Pons (tissue), 1 donor: ENCODE data around the gene NUP210L.

Experiments
- DNase-seq: peaks from one replicate; pipeline ENCODE4 v3.0.0-alpha.2; 2016; ENCODE audit warnings: low spot score

The NUP210L gene

DNA sequence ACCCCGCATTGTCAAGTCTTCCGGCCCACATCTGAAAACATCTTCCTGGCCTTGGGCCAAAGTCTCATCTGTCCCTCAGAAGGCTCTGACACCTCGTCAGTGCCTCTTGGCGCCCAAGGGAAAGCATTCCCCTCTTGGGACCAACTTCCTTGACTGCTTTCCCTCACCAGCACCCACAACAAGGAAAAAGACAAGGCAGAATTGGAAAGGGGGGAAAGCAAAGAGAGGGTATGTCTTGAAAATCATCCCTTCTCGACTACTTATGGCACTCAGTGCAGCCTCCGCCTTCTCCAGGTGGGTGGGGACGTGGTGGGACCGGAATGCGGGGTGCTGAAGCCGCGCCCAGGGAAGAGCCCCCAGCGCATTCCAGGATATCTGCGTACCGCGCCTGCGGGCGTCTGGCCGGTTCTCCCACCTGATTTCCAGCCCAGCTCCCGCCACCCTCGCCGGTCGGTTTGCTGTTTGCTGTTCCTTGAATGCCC is 191.0 kb downstream of the NUP210L start:
- DNase-seq: no peak

DNA sequence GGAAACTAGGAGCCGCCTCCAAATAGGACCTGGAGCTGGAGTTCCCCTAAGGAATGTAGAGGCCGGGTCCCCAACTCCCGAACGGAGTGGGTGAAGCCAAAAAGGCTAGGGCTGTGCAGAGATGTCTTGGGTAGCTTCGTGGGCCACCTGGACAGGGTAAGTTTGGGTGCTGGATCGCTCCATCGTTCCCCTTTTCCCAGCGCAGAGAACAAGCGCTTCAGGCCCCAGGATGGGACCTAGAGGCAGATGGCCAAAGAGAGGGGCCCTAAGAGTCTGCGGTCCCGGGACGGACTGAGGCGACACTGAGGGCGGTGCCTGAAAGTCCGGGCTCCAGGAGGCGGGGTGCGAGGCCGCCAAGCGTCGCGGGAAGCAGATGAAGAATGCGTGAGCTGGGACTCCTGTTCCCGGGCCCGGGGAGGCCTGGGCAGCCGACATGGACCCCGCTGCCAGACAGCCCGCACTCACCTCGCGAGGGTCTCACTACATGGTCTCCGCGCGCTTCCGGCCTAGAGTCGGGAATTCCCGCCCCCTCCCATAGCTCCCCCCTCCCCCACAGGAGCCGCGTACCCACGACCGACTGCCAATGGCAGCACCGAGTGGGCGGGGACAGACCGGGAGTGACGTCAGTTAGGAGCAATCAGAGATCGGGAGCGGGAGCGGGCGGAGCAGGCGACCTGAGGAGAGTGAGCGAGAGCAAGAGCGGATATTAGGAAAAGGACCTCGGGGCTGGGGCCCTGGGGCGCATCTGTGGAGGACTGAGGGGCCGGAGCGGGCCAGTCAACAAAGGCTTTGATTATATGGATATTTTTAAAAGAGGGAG is 191.6 kb downstream of the NUP210L start, which contains the start of gene SLC39A1:
SLC39A1 (minus strand) TSS at position 508 of the 820 bp plus-strand sequence. CDS start 822 bp downstream, outside the sequence.
- DNase-seq: peak; percentile 98

DNA sequence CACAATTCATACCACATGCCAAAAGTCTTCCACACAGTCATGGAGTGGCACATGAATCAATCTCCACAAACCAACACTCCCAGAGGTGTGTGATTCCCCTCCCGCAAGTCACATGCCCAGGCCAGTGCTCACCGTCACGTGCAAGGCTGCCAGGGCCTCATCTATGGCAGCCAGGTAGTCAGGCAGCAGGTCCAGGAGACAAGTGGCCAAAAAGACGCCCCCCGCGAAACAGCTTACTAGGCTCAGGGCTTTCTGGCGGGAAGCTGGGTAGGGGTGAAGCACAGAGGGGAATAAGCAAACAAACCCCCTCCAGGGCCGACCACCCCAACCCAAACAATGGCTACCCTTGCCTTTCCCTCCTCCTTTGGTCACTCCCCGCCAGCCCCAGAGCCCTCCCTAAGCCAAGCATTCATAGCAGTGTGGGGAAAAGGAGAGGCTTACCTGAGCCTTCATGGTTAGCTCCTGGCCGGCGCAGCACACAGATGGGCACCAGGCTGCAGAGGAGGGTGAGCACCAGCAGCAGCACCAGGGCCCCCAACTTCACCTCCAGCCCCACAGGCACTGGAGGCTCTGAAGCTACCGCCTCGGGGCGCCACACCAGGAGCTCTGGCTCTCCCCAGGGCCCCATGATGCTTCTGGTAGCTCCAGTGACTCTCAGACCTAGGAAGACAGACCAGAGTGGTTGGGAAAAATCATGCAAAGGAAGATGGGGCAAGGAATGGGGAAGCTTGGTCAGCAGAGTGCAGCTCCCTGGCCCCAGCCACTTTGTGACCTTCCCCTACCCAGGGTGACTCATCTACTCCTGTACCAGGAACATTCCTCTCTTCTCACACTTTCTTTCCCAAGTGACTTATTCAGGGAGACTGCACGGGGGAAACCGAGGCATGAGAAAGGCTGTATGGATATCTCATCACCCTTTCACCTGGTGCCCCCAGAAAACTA is 192.5 kb downstream of the NUP210L start:
- peak; percentile 37 for DNase-seq

DNA sequence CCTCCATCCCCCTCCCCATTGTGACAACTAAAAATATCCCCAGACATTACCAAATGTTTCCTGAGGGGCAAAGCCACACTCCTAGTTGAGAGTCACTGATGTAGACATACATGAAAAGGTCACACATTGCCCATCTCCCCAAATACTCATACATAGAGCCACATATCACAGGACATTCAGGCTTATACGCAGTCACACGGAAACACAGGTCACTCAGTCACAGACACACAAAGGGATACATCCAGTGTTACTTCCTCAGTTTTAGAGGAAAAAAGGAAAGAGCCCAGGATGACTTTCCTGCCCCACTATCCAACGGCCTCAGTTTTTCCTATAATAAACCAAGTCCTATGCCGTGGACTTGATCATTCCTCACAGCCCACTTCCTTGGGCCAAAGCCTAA is 193.5 kb downstream of the NUP210L start:
- DNase-seq: no peak

DNA sequence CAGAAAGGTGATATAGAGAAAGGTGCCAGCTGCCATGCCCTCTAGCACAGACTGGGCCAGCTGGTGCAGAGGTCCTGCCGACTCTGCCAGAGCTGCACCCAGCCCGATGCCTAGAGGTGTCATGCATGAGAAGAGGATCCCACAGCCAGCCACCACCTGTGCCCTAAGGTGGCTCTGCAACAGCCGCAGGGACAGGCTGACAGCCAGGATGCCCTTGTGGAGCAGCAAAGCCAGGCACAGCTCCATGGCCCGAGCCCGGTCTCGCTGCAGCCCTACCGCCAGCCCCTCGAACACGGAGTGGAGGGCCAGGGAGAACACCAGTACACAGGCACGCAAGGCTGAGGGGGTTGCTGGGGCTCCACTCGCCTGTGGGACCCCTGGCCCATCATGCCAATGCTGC is 194.7 kb downstream of the NUP210L start:
- DNase-seq: no peak

DNA sequence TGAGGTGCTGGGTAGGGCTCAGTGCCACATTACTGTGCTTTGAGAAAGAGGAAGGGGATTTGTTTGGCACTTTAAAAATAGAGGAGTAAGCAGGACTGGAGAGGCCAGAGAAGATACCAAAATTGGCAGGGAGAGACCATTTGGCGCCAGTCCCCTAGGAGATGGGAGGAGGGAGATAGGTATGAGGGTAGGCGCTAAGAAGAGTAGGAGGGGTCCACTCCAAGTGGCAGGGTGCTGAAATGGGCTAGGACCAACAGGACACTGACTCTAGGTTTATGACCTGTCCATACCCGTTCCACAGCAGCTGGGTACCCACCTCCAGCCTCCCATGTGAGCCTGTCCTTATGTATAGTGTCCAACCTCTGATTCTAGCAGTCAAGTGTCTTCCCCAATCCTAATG is 195.4 kb downstream of the NUP210L start:
- DNase-seq: peak; percentile 39

DNA sequence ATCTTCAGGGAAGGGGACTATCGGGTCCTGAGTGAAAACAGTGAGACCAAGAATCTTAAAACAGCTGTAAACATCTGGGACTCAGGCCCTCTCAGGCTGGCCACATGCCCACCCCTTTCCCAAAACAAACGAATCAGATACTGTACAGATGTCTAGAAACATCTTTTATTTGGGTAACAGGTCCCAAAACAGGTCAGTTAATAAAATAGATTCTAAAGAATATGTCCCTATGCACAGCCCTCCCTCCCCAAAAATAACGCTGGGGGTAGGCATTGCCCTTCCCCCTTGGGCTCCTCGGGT is 196.0 kb downstream of the NUP210L start:
- no peak for DNase-seq

DNA sequence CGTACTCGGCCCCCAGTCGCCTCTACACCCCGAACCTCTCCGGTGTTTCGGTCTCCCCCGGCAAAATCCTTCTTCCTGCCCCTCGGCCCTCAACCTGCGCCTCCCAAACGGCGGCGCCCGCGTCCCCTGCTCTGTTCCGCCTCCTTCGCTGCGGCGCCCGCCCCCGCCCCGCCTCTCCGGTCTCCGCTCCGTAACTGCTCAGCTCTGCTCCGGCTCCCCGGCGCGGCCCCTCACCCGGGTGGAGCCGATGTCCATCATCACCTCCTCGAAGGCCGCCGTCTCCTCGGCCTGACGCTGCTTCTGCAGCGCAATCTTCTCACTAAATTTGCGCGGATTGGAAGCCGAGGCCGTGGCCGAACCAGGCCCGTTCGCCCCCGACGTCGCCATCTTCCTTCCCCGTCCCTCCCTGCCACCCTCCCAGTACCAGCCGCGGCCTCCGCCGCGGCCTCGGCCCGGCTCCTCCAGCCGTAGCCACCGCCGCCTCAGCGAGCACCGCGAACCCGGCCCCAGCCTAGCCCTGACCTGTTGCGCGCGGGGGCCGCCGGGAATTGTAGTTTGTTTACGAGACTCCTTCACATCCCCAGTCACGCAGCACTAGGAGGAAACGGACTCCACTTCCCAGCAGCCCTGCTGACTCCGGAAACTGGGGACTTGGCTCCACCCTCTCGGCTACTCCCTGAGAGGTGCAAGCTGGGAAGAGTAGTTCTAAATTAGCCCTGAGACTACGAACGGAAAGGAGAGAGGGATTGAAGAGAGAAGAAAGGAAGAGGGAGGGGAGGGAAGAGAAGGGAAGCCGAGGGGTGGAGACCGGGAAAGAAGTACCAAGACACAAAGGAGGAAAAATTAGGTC is 196.5 kb downstream of the NUP210L start, which contains the start of gene CRTC2:
CRTC2 (minus strand) TSS at position 502 of the 850 bp plus-strand sequence; CDS start at position 387, 115 bp downstream.
- DNase-seq: peak; percentile 99

DNA sequence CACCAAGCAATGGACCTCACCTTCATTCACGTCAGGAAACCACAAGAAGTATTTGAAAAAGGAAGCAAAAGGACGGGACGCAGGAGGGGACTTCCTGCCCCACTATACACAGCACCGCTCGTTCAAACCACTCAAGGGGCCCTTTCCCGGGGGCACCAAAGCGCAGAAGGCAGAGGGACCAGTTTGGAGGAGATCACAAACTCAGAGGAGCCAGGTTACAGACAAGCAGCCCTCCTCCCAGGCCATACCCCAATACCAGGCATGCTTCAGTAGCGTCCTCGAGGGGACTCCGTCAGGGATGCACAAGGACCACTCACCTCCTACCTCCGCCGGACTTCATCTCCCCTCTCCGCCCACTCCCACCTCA is 197.1 kb downstream of the NUP210L start:
- no peak for DNase-seq

DNA sequence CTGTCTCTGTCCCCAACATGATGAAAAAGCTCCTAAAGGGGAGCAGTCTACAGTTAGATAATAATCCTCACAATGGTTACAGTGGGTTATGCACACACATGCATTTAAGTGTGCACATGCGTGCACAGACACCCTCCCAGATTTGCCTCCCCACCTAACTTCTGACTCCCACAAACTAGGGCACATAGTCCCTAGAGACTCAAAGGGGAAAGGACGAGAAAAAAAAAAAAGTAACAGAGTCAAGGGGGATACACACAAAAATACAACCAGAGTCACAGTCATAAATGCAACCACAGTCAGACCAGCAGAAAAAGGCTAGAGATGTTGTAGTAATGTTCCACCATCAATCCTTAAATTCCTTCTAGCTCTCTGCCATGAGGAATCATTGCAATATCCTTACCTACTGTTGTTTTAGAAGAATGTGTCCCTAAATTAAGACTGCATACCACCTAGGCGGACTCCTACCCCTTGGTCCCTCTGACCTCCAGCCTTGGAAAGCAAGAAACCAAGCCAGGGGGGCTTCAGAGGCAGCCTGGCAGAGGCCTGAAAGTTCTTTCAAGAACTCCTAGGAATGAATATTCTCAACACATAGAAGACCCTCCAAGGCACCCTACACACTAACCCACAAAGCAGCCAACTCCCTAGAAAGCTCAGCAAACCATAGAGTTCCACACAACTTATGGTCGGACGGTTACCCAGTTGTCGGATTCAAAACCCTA is 197.7 kb downstream of the NUP210L start:
- DNase-seq: no peak

DNA sequence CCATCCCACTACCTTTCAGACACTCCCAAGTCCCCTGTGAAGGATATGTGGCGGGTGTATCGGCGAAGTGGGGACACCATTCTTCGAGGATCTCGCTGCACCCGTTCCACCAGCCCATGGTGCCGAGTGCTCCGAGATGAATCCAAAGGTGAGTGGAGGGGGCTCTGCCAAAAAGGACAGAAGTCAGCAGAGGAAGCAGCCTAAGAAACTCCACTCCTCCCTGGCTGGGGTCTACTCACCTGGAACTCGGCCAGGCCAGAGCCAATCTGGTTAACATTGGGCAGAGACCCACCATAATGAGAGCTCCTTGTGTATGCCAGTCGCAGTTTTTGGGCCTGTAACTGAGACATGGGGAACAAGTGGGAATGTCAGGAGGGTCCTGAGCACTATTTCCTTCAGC is 200.0 kb downstream of the NUP210L start:
- DNase-seq: no peak

DNA sequence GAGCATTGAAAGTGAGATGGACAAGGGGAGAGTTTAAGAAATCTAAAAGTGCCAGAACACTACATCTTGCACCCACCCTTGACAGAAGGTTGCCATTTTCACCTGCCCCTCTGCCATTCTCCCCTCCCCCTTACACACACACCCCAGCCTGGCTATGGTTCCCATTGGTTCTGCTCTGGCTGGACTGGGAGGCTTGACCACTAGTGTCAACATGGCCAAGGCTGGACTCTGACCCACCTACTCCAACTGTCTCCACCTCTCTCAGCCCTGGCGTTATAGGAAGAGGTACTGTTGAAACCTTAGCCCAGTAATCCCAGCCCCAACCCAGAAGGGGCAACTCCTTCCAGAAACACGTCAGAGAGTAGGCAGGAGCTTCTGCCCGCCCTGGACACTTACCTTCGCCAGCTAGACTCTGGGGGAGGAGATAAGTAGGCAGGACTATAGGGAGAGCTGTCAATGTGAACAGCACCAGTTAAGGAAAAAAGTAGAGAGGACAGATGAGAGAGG is 201.0 kb downstream of the NUP210L start:
- DNase-seq: no peak

DNA sequence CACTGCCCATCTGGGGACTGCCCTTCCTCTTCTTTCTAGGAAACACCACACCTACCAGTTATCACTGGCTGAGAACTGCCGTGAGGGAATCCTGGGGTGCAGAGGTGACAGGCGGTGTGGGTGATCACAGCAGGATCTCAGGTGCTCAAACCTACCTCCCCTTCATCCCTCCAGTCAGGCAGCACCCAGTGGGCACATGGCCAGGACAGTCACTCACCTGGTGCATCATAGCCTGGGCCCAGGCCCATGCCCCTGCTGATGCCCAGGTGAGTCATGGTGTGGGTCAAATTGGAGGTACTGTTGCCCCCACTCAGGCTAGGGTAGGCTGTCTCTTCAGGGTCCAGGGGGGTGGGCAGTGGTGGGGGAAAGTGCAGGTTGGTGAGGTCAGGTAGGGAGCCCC is 203.1 kb downstream of the NUP210L start:
- DNase-seq: no peak

DNA sequence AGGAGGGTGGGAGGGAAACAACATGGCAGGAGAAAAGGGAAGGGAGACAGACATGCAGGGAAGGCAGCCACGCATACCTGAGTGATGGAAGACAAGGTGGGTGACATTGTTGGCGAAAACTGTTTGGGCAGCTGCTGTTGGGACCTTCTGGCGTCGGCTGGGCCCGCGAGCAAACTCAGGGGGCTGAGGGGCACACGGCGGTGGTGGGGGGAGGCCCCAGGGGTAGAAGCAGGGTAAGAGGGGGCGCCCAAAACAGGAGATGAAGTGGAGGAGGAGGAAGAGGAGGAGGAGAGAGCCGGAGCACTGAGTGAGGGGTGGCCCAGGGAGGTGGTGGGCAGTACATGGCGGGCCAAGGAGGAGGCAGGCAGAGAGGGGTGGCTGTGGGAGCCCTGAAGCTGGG is 203.7 kb downstream of the NUP210L start:
- no peak for DNase-seq

DNA sequence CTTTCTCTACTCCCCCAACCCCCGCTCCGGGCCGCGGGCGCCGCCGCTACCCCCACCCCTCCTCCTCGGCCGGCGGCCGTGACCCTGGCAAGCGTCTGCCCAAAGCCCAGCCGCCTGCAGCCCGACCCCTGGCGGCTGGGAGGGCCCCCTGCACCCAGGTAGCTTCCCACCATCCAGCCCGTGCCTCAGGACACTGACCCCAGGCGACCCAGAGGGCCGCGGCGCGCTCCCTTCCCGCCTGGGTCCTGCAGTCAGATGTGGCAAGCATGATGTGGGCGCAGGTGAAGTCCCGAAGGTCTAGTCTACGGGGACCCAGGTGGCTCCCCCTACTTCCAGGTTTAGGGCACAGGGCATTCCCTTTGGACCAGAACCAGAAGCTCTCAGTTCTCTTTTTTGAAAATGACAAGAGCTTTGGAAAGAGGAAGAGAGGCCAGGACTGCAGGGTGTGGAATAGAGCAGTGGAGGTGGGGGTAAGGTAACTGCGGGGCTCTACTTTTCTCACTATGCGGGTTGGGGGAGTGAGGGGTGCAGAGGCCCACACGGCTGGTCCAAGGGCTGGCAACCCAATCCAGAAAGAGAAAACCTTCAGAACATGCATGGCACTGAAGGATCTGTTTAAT is 208.1 kb downstream of the NUP210L start, which contains the start of gene DENND4B:
DENND4B (minus strand) TSS at position 97 of the 620 bp plus-strand sequence. CDS start 2,344 bp downstream, outside the sequence.
- DNase-seq: peak; percentile 83

DNA sequence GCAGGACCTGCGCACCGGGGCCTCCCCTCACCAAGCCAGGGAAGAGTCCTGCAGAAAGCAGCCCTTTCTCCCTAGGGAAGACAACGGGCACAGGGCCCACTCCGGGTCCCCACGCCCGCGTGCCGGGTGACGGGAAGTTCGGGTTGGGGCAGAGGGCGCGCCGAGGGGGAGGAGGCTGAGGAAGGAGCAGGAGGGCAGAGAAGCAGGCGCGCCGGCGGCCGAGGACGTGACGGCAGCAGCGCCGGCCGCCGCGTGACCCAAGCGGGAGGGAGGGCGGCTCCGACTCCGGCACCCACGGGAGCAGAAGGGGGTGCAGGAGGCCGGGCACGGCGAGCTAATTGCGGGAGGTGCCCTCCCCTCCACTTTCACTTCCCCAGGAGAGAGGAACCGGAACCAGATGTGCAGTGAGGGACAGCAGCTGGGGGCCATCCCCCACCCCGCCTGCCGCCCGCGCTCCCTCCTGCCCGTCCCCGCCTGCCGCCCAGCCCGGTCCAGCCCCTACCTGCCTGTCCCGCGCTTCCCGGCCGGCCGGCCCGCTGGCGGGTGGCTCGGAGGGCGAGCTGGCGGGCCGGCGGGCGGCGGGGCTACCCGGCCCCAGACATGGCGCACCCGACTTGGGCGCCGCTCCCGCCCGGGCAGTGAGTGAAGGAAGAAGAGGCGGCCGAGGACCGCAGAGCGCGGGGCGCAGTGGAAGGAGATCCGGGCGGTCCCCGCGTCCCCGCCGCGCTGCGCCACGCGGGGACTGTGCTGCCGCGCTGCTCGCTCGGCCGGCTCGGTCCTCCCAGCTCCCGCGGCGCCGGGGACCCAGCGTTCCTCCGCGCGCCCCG is 208.9 kb downstream of the NUP210L start:
- DNase-seq: peak; percentile 77

DNA sequence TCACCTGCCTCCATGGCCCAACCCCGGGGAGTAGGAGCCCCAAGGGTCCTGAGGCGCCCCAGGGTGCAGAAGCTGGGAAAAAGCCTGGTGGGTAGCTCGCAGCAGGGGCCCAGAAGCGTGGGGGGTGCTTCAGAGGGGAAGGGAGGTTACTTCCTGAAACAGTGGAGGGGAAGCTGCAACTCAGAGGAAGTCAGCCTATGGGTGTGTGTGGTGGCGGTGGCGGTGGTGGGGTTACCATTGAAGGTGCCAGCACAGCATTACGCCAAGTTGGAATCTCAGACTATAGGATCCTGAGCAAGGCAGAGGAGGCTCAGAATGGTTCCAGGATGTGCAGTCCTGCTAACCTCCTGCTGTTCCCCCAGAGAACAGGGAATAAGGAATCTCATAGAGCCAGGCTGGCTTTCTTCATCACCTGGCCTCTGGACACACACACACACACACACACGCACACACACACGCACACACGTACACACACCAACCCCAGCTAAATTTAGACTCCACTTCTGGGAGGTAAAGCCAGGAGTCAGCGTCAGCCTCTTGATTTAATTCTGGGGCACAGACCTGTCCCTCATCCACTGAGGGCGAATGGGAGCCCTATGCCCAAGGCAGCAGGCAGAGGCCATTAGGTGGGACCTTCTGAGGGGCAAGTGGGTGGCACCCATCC is 209.6 kb downstream of the NUP210L start:
- DNase-seq: peak; percentile 55

DNA sequence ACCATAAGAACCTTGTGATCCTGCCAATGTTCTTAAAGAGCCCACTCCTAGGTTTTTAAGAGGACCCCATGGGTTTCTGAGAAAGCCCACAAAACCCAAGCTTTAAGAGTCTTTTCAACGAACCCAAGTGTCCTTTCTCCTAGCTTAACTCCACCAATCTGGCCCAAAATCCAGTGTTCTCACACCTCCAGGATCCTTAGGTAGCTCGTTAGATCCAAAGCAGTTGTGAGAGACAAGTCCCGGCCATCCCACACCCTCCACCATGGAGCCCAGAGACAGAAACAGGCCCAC is 210.1 kb downstream of the NUP210L start:
- DNase-seq: no peak
